GM04504 (cell line): ENCODE results near the gene CXorf49.
"Not testable (repeated sequence)": the region's sequence is repeated elsewhere in the genome, so short reads cannot be mapped to it uniquely, and the experiment has no call there.

Experiments used
- DNase-seq: peaks from one replicate; pipeline ENCODE4 v3.0.0-alpha.2; 2012; ENCODE audit warnings: low read depth

Gene CXorf49

DNA sequence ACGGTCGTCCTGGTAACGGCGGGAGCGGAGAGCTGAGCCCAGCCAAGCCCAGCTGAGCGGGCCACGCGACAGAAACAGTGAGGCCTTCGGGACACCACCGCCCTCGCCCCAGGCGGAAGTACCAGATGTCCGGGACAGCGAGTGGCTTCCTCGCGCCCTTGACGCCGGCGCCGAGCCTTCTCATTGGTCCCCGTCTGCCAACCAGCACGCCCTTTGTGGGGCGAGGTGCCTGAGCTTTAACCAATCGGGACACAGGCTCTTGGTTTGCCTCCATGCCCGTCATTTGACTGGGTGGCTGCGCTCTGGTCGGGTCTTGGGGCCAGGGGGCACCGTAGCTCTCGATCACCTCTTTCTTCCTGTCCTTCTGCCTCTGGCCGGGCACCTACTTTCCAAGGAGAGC, at the start of gene CXorf49:
TSS of gene CXorf49 (minus strand) at position 101 of the 400 bp plus-strand sequence. CDS start 134 bp downstream, outside the sequence.
- not testable (repeated sequence) for DNase-seq

DNA sequence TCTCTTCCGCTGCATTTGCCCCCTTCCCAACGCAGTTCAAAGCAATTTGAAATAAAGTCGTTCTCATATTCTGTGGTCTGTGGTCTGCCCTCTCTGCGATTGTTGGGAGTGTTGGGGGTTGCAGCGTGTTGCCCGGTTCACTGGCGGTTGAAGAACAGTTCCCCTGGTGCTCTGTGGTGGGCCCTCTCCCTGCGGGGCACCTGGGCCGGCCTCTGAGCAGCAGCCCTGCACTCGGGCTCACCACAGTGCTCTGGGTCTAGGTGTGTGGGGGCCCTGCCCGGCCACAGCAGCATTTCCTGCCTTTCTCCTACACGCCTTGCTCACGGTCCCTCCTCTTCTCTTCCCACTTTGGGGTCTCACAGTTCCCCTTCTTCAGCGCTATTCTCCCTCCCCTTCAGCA, 49.0 kb upstream of the CXorf49 start:
- DNase-seq: not testable (repeated sequence)

DNA sequence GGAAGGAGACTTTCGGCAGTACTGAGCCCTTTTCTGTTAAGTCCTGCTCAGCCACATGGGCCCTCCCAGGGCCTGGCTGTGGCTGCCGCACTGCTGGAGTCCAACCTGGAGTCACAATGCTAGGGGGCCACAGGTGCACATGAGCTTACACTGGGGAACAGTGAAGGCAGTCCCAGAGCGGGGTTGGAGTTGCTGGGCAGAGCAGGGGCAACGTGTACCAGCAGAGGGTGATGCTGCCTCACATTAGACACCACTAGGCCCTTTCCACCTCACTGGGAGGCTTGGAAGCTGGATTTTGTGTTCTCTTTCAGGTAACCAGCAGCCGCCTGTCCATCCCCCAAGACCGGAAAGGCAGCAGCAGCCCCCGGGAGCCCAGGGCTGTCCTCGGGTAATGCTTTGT, 47.5 kb upstream of the CXorf49 start:
- DNase-seq: not testable (repeated sequence)

DNA sequence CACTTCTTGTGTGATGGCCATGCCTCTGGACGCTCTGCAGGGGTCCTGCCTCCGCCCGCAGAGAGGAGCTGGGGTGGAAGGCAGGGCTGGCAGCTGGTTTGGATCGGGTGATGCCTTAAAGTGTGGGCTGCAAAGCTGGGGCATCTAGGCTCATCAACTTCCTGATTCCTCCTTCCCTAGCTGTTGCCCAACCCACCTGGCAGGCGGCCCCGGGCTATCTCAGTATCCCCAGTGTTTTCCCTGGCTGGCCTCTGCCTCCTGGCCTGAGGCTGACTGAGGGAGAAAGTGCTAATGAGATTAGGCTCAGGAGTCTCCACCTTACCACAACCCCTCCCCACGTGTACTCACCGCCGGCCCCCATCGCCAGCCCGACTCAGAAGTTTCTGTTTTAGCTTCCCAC, 46.7 kb upstream of the CXorf49 start:
- not testable (repeated sequence) for DNase-seq

DNA sequence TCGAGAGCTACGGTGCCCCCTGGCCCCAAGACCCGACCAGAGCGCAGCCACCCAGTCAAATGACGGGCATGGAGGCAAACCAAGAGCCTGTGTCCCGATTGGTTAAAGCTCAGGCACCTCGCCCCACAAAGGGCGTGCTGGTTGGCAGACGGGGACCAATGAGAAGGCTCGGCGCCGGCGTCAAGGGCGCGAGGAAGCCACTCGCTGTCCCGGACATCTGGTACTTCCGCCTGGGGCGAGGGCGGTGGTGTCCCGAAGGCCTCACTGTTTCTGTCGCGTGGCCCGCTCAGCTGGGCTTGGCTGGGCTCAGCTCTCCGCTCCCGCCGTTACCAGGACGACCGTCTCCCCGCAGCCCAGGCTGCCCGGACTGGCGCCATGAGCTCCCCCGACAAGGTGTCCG, 45.0 kb upstream of the CXorf49 start, which contains the start of gene CXorf49B:
TSS of gene CXorf49B (plus strand) at position 301 of the 400 bp plus-strand sequence. CDS start at position 376, 75 bp downstream.
- not testable (repeated sequence) for DNase-seq

DNA sequence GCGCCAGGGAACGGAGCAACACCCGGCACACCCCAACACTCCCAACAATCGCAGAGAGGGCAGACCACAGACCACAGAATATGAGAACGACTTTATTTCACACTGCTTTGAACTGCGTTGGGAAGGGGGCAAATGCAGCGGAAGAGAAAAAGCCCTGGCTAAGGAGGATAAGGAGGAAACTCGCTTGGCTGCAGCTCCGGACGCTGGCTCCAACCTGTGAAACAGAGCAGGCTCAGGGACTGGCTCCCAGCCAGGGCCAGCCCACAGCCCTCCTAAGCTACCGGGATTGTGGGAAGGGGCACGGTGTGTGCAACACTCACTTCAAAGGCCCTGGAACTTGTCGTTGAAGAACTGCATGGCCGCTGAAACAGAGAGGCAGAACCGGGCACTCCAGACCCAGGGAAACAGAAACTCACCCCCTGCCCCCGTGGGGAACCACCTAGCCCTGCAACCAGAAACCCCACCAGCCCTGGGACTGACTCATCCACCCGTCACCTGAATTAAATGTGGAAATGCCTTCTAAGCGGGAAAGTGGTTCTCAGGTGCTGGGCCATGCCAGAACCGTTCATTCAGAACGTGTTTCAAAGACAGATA, 42.7 kb upstream of the CXorf49 start:
- DNase-seq: not testable (repeated sequence)

DNA sequence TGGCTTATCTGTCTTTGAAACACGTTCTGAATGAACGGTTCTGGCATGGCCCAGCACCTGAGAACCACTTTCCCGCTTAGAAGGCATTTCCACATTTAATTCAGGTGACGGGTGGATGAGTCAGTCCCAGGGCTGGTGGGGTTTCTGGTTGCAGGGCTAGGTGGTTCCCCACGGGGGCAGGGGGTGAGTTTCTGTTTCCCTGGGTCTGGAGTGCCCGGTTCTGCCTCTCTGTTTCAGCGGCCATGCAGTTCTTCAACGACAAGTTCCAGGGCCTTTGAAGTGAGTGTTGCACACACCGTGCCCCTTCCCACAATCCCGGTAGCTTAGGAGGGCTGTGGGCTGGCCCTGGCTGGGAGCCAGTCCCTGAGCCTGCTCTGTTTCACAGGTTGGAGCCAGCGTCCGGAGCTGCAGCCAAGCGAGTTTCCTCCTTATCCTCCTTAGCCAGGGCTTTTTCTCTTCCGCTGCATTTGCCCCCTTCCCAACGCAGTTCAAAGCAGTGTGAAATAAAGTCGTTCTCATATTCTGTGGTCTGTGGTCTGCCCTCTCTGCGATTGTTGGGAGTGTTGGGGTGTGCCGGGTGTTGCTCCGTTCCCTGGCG, 2.3 kb upstream of the CXorf49 start:
- not testable (repeated sequence) for DNase-seq

DNA sequence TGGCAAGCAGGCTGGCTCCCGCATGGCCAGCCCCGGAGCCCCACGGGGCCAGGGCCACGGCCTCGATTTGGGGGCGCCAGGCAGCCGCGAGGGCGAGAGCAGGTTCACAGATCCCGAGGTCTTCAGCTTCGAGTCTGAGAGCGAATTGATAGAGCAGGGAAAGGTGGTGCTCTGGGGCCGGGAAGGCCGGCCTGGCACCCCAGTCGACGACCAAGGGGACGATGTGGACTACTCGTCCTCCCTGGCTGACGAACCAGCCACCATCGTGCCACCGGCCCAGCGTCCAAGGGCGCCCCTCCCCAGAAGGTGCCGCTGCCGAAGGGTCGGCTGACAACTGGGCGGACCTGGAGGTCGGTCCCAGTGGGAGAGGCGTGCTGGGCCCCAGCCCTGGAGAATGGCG, 1.1 kb upstream of the CXorf49 start:
- not testable (repeated sequence) for DNase-seq

DNA sequence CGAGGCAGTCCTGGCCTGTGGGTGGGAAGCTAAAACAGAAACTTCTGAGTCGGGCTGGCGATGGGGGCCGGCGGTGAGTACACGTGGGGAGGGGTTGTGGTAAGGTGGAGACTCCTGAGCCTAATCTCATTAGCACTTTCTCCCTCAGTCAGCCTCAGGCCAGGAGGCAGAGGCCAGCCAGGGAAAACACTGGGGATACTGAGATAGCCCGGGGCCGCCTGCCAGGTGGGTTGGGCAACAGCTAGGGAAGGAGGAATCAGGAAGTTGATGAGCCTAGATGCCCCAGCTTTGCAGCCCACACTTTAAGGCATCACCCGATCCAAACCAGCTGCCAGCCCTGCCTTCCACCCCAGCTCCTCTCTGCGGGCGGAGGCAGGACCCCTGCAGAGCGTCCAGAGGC, 1.8 kb downstream of the CXorf49 start:
- DNase-seq: not testable (repeated sequence)

DNA sequence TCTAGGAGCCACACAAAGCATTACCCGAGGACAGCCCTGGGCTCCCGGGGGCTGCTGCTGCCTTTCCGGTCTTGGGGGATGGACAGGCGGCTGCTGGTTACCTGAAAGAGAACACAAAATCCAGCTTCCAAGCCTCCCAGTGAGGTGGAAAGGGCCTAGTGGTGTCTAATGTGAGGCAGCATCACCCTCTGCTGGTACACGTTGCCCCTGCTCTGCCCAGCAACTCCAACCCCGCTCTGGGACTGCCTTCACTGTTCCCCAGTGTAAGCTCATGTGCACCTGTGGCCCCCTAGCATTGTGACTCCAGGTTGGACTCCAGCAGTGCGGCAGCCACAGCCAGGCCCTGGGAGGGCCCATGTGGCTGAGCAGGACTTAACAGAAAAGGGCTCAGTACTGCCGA, 2.5 kb downstream of the CXorf49 start:
- not testable (repeated sequence) for DNase-seq

DNA sequence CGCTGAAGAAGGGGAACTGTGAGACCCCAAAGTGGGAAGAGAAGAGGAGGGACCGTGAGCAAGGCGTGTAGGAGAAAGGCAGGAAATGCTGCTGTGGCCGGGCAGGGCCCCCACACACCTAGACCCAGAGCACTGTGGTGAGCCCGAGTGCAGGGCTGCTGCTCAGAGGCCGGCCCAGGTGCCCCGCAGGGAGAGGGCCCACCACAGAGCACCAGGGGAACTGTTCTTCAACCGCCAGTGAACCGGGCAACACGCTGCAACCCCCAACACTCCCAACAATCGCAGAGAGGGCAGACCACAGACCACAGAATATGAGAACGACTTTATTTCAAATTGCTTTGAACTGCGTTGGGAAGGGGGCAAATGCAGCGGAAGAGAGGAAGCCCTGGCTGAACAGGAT, 4.0 kb downstream of the CXorf49 start:
- DNase-seq: not testable (repeated sequence)

DNA sequence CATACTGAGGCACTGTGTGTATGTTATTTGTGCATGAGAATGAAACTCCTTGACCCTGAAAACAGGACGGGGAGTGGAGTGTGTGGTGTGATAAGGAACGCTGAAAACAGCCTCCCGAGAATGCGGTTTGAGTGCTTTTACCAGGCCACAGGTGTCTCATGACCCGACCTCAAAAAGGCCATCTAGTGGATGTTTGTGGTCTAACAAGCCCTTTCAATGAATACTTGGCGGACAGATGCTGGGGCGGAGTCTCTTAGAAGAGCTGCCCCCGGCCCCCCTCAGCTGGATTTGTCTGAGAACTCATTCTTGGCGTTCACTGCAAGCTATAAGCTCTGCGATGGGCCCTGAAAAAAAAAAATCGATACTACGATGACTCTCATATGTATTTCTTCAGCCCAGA, 15.2 kb downstream of the CXorf49 start:
- not testable (repeated sequence) for DNase-seq

DNA sequence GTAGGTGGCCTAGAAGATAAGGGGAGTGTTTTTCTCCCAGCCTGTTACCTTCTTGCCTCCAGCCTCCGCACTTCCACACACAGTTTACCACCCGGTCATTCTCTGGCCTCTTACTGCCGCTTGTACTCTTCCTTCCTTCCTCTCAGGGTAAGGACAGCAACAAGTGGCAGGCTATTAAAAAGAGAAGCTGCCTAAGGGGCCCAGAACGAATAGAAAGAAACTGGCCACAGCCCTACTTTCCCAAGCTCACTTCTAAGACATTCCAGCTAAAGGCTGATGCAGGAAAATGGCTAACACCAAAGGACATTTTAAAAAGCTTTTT, 19.1 kb downstream of the CXorf49 start:
- not testable (repeated sequence) for DNase-seq

DNA sequence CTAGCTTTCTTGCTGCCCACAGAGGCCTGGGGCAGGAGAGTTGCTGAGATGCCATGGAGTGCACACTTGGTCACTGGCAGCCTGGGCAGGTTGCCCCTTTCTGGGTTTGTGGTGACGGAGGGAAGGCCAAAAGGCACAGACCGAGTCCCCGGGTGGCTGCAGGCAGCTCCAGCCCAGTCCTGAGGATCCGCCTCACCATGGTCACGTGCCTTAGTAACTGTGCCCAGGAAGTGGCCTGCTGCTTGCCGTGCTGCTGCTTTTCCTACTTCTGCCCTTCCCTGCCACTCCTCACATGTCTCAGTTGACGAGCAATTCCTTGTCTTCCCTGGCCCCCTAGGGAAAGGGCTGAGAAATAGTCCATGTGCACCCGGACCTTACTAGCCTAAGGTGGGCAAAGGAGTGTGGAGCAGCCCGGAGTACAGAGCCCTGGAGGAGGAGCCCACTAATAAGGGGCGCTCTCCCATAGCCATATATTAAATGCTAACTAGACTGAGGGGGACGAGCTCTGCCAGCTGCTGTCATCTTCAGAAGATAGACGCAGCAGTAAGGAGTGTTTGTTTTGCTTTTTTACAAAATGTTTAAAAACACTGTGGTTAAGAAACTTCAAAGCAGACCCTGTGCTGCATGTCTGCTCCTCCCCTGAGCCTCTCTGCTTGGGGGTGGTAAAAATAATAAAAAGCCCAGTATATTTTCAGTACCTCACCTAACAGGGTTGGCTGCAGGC, 19.6 kb downstream of the CXorf49 start:
- not testable (repeated sequence) for DNase-seq

DNA sequence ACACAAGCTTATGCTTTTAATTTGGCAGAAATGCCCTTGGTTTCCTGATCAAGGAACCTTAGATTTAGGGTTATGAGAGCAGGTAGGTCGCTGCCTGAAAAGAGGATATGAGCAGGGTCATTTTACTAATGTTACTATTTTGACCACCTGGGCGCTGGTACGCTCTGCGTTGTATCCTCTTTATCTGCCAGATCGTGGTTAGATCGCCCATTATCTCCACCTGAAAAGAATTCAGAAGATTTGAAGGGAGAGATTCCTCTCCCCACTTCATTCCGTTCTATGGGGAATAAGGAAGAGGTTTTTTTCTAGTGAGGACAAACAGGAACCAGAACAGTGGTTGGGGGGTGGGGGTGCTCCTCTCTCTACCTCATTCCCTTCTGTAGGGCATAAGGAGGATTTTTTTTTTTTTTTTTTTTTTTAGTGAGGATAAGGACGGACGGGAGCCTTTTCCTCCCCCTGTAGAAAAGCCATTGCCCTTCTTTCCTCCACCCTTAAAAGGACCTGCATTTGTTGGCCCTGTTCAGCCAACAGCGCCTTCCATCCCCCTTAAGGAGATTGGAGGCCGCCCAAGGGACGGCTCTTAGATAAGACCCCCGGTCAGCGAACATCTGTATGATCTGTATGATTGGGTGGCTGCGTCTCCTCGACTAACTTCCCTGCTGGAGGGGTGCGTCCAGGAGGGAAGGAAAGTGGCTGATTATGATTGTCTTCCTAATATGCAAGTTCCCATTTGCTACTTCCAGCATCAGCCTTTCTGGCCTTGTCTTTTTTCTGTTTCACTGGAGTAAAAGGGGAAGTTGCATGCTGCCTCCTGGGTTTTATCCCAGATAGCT, 20.4 kb downstream of the CXorf49 start:
- not testable (repeated sequence) for DNase-seq

DNA sequence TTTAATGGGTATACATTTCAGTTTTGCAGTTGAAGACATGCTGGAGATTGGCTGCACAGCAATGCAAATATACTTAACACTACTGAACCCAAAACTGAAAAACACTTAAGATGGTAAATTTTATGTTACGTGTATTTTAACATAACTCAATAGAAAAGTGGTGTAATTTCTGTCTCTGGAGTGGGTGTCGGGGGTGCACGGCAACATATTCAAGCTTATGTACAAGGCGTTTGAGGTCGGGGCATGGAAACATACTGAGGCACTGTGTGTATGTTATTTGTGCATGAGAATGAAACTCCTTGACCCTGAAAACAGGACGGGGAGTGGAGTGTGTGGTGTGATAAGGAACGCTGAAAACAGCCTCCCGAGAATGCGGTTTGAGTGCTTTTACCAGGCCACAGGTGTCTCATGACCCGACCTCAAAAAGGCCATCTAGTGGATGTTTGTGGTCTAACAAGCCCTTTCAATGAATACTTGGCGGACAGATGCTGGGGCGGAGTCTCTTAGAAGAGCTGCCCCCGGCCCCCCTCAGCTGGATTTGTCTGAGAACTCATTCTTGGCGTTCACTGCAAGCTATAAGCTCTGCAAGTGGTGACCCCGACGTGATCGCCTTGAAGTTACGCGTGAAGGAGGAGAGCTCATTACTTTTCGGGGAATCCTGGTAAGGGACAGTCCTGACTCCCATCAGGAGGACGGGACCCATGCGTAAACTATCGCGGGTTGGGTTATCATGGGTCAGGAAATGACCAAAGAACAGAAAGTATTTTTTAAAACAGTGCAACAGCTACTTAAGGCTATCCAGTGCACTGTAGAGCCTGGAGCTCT, 21.2 kb downstream of the CXorf49 start:
- DNase-seq: not testable (repeated sequence)

DNA sequence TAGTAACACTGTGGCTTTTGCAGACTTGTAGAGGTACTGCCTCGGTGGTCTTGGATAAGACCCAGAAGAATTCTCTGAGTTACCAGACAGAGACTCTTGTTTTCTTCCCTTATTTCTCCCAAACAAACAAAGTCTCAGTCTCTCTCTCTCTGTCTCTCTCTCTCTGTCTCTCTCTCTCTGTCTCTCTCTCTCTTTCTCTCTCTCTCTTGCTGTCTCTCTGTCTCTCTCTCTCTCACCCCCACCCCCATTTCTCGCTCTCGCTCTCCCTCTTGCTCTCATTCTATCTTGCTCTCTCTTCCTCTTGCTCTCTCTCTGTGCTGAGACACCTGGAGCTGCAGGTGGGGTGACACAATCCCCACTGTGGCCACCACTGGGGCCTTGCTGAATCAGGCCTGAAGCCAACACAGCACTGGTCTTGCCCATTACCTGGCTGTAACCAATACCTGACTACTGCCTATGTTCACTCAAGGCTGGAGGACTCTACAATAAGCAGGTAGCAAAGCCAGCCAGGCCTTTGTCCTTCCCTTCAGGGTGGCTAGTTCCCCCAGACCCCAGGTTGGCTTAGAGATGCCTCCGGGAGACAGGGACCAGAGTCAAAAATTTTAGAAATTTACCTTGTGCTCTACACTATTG, 38.4 kb downstream of the CXorf49 start:
- DNase-seq: no peak

DNA sequence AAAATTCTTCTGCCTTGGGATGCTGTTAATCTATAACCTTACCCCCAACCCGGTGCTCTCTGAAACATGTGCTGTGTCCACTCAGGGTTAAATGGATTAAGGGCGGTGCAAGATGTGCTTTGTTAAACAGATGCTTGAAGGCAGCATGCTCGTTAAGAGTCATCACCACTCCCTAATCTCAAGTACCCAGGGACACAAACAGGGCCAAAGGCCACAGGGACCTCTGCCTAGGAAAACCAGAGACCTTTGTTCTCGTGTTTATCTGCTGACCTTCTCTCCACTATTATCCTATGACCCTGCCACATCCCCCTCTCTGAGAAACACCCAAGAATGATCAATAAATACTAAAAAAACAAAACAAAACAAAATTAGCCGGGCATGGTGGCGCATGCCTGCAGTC, 40.9 kb downstream of the CXorf49 start:
- not testable (repeated sequence) for DNase-seq

DNA sequence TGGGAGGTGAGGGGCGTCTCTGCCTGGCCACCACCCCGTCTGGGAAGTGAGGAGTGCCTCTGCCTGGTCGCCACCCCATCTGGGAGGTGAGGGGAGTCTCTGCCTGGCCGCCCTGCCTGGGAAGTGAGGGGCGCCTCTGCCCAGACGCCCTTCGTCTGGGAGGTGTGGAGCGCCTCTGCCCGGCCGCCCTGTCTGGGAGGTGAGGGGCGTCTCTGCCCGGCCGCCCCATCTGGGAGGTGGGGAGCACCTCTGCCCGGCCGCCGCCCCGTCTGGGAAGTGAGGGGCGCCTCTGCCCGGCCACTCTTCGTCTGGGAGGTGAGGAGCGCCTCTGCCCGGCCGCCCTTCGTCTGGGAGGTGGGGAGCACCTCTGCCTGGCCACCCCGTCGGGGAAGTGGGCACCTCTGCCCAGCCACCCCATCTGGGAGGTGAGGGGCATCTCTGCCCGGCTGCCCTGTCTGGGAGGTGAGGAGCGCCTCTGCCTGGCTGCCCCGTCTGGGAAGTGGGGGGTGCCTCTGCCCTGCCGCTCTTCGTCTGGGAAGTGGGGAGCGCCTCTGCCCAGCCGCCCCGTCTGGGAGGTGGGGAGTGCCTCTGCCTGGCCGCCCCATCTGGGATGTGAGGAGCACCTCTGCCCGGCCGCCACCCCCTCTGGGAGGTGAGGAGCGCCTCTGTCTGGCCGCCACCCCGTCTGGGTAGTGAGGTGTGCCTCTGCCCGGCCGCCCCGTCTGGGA, 41.9 kb downstream of the CXorf49 start:
- DNase-seq: not testable (repeated sequence)

DNA sequence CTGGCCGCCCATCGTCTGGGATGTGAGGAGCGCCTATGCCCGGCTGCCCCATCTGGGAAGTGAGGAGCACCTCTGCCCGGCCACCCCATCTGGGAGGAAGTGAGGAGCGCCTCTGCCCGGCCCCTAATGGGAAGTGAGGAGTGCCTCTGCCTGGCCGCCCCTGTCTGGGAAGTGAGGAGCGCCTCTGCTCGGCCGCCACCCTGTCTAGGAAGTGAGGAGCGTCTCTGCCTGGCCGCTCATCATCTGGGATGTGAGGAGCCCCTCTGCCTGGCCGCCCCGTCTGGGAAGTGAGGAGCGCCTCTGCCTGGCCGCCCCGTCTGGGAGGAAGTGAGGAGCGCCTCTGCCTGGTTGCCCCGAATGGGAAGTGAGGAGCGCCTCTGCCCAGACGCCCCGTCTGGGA, 42.4 kb downstream of the CXorf49 start:
- not testable (repeated sequence) for DNase-seq
